HepG2 (cell line): ENCODE results near the gene RASA2.

Experiments
- SETDB1 ChIP-seq: sonication (generic); formaldehyde crosslinking; IDR thresholded peaks from 2 replicates; pipeline ENCODE4 v1.5.1; 2020; ENCODE audit warnings: missing genetic modification reagents, mild to moderate bottlenecking, borderline replicate concordance
- ZNF609 ChIP-seq: sonication (generic); formaldehyde crosslinking; IDR thresholded peaks from 2 replicates; pipeline ENCODE4 v1.4.0; 2020; ENCODE audit warnings: mild to moderate bottlenecking, missing genetic modification reagents, borderline replicate concordance
- TF ChIP-seq, protein P1 (sequence below): sonication (generic); formaldehyde crosslinking; IDR thresholded peaks from 2 replicates; pipeline ENCODE4 v1.8.1; 2022; ENCODE audit warnings: mild to moderate bottlenecking, missing genetic modification reagents

- TF ChIP-seq, protein P1, sequence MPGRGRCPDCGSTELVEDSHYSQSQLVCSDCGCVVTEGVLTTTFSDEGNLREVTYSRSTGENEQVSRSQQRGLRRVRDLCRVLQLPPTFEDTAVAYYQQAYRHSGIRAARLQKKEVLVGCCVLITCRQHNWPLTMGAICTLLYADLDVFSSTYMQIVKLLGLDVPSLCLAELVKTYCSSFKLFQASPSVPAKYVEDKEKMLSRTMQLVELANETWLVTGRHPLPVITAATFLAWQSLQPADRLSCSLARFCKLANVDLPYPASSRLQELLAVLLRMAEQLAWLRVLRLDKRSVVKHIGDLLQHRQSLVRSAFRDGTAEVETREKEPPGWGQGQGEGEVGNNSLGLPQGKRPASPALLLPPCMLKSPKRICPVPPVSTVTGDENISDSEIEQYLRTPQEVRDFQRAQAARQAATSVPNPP (CRISPR knock-in tag): no peak
- TF ChIP-seq SETDB1 (CRISPR knock-in tag) (no peak), ZNF609 (CRISPR knock-in tag) (no peak)
These were observed 27.6 kb downstream of the RASA2 start for GRCh38 chr3:141514382-141514781.
